Fibroblast of pulmonary artery (primary cell): Measurements from ENCODE around the gene GALNTL6.

ENCODE experiments used
- DNase-seq: peaks from one replicate; pipeline ENCODE4 v3.0.0-alpha.2; 2010; ENCODE audit warnings: low read depth
- H3K4me3 ChIP-seq: replicated peaks from 2 replicates; pipeline ENCODE4 v1.5.1; 2011; ENCODE audit warnings: low read depth, mild to moderate bottlenecking, control low read depth, low read length, moderate library complexity
- TF ChIP-seq, protein P1 (sequence below): IDR thresholded peaks from 2 replicates; pipeline ENCODE4 v1.5.1; 2011; ENCODE audit warnings: mild to moderate bottlenecking, control low read depth, low read length, inconsistent platforms; ENCODE audit errors: missing control alignments

Gene GALNTL6

DNA sequence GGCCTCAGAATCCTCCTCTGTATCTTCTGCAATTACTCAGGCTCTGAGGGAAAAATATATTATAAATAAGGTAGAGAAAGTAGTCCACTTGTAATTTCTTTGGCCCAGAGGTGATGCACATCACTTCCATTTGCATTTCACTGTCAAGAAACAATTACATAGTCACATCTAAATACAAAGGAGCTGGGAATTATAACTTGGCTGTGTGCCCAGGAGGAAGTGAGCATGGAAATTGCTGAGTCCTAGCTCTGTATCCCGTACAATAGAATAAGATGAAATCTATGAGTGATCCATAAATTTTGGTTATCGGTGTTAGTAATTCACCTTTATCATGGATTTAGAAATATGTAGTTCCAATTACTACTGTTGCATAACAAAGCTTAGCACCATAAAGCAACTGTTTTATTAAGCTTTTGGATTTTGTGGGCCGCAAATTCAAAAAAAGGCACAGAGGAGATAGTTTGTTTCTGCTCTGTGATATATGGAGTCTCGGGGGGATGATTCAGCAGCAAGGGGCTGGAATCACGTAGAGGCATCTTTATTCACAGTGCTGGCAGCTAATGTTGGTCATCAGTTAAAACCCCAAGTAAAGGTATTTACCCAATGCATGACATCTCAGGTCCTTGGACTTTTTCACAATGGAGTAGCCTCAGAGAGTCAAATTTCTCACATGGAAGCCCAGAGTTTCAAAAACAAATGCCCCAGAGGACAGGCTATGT lies 1114.1 kb downstream of the GALNTL6 start:
- DNase-seq = no peak
- no peak overlapping the region for H3K4me3 ChIP-seq
- TF ChIP-seq, protein P1, sequence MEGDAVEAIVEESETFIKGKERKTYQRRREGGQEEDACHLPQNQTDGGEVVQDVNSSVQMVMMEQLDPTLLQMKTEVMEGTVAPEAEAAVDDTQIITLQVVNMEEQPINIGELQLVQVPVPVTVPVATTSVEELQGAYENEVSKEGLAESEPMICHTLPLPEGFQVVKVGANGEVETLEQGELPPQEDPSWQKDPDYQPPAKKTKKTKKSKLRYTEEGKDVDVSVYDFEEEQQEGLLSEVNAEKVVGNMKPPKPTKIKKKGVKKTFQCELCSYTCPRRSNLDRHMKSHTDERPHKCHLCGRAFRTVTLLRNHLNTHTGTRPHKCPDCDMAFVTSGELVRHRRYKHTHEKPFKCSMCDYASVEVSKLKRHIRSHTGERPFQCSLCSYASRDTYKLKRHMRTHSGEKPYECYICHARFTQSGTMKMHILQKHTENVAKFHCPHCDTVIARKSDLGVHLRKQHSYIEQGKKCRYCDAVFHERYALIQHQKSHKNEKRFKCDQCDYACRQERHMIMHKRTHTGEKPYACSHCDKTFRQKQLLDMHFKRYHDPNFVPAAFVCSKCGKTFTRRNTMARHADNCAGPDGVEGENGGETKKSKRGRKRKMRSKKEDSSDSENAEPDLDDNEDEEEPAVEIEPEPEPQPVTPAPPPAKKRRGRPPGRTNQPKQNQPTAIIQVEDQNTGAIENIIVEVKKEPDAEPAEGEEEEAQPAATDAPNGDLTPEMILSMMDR = no peak

DNA sequence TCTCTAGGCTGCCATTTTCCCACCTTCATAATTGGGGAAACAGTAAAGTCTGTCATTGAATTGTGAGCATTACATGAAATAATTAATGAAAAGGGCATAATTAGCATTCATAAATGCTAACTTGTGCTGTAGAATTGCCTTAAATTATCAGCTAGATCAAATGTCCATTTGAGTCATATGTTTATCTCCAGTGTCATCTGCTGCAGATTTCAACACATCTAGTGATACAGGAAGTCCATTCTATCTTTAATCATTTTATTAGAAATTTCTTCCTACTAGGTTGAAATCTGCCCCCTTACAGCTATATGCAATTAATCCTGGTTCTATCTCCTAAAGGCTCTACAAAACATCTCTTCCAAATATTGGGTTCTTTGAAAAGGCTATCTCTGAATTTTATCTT lies 1115.1 kb downstream of the GALNTL6 start:
- TF ChIP-seq, protein P1 = no peak
- H3K4me3 ChIP-seq = no peak overlapping the region
- DNase-seq = no peak

DNA sequence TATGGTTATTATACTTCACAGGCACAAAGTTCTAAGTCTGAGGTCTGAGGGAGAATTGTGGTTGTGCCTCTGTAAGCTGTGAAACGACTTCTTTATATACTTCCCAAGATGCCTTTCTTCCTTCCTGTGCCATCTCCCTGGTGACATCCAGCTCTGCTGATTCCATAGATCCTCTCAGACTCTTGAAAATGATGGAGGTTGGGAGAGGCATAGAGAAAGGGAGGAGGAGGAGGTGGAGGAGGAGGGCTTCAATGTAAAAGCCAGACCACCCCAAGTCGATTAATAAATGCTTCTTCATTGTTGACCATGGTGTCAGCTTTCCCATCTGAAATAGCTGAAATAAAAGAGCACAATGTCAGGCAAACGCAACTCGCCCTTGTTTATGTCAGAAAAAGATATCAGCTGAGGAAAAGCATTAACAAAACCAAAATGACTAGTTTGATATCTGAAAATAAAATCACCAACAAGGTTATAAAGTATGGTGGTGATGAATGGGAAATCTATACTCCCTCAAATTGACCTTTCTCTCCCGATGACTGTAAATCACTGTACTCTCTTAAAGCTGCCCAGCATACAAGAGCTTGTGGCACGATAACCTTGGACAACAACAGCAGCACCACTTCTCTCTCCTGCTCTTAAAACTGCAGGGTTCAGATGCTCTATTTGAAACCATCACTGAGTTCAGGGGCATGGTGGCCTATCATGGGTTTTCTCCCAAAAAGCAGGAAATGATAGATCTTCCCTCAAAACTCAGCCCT lies 1125.0 kb downstream of the GALNTL6 start:
- DNase-seq = no peak
- no peak overlapping the region for H3K4me3 ChIP-seq
- TF ChIP-seq, protein P1 = no peak

DNA sequence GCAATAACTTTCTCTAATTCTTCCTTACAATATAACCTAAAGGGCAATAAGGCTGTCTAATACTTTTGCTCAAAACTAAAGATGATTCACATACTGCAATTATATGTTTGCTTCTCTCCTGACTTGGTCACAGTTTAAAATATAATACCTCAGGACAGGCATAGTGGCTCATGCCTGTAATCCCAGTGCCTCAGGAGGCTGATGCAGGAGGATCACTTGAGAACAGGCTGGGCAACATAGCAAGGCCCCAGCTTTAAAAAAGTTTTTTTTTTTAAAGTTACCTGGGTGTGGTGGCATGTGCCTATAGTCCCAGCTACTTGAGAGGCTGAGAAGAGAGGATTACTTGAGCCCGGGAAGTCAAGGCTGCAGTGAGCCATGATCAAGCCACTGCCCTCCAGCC lies 1125.7 kb downstream of the GALNTL6 start:
- no peak for DNase-seq
- TF ChIP-seq, protein P1 = no peak
- H3K4me3 ChIP-seq = no peak overlapping the region

DNA sequence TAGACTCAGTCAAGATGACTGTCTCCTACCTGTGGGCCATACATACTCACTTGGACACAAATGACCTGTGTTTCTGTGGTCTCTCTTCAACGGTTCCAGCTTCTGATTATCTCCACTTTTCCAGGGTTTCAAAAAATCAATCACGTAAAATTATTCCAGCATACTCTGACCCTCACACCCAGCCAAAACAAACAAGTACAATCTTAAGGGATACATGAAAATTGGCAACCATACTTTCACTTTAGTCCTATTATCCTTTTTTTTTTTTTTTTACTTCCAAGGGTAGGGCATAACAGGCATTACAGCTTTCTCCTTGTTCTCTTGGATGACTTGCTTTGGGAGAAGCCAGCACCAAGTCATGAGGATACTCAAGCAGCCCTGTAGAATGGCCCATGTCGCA lies 1129.6 kb downstream of the GALNTL6 start:
- DNase-seq = no peak
- H3K4me3 ChIP-seq = no peak overlapping the region
- TF ChIP-seq, protein P1 = no peak

DNA sequence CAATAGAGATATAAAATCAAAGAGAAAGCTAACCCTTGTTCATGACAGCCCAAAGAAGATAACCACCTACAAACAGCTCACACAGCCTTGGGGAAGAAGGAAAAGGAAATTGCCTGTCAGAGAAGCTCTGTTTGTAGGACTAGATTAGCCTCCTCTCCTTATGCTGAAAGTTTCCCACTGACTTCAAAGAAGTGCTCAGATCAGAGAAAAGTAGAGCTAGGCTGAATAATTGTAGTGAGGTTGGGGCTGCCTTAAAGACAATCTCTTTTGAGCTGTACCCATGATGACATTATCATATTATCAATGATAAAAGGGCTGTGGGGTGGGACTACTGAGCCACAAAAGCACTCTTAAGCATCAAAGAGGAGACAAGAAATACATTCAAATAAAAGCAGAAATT lies 1132.4 kb downstream of the GALNTL6 start:
- no peak overlapping the region for H3K4me3 ChIP-seq
- TF ChIP-seq, protein P1 = no peak
- no peak for DNase-seq

DNA sequence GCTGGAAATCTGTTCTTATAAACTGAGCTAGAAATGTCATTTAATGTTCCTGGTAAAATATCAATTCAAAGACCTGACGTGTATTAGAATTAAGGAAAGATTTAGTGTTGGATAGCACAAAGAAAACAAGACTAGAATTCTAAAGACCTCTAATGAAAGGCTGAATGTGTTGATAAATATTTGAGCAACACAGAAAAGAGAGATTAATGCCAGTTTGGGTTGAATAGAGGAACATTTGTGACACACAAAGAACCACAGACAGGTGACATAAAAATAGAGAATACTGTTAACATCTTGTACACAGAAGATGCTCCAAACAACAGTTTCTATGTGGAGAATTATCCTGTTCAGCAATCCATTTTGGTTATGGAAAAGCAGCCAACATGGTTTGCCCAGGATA lies 1133.3 kb downstream of the GALNTL6 start:
- TF ChIP-seq, protein P1 = no peak
- no peak overlapping the region for H3K4me3 ChIP-seq
- no peak for DNase-seq
